GM18517 (cell line): ENCODE measurements around the gene MSI2.
A peak's percentile ranks its signal among the peaks of the same experiment; 100 is the strongest.

Experiments used
- ATAC-seq: cut with Tn5 transposase; IDR thresholded peaks from one replicate; pipeline ENCODE4 v1.9.1; 2021; ENCODE audit warnings: mild to moderate bottlenecking, moderate library complexity; ENCODE audit not compliant: unreplicated experiment

Gene MSI2

DNA sequence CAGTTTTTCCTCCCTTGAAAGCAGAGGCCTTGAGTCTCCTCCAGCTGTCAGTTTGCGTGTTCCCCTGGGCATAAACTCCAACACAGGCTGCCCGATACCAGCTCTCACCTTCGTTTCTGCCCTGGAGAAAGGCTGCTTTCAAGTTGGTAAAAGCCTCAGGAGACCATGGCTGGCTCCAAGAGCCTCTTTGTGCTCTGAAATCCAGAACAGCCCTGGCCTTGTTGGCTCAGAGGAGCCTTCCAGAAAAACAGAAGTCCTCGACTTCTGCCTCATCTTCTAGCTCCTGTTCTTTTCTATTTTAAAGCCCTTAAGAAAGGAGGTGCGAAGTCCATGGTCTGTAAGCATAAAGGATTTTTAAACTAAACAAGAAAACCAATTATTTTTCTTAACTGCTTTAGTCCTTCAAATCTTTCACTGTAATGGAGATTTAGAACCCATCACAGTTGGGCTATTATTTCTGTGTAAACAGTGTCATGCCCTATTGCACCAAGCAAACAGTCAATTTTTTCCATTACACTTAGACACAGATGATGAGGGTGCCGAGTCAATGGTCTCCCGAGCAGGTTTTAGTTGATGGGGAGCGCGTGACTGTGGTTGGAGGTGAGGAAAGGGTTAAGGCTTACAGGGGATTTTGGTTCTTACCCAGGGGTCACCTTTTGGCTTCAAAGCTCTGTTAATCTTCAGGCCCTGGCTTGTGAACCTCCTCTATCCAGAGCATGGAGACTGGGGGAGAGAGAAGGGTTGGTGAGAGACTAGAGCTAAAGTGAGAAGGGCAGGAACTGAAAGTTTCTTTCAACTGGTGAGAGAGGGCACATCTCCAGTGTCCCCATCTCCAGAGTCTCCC is 212.8 kb downstream of the MSI2 start:
- peak; percentile 63 for ATAC-seq

DNA sequence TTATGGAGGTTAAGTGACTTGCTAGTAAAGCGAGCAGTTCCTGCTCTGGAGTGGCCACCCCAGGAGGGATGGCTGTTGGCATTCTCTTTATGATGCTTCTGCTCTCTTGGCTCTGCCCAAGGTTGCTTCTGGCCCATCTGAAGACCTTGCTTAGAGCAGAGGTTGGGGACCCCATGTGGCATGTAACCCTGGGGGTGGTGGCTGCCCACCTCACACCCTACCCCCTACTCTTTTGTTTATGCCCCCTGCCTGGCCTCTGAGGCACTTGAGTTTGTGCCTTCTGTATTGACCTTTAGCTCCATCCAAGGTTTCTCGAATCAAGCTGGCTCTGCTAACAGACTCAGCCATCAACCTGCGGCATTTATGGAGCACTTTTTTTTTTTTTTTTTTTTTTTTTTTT is 214.6 kb downstream of the MSI2 start:
- ATAC-seq, result no peak

GRCh38 chr17:57471868-57472368 is 215.6 kb downstream of the MSI2 start:
- no peak for ATAC-seq

- no peak for ATAC-seq
Measured at GRCh38 chr17:57475796-57476195, 219.5 kb downstream of the MSI2 start.

DNA sequence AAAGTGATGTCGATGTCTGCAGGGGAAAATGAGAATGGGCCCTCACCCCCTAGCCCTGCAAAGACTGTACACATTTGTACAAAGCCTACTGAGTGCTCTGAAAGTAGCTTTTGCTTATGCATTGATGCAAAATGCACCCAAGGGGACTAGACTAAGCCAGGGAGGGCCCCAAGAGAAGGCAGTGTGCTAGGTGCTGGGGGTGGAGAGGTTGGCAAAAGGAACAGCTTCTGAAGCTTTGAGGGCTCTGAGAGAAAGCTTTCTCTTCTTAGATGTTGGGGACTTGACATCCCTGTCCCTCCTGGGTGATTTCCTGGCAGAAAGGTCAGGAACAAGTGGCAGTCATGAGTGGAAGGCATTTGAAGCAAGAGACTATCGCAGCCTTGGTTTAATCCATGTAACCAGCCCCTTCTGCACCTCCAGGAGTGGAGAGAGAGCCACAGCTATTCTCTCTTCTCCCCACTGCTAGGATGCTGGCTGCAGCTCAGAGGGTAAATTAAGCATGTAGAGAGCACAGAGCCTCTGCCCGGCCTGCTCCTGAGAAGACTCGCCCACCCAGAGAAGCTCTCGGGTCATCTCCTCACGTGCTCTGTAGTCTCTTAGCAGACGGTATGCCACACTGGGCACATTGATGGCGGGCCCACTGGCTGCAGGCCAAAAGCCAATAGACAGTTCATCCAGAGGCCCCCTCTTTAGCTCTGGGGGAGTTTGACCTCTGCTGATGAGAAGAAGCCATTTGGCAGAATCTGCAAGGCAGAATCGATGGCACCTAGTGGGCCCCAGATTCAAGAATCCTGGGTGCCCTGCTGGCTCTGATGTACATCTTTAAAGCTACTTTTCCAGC is 221.4 kb downstream of the MSI2 start:
- no peak for ATAC-seq

- ATAC-seq, result no peak
Measured at GRCh38 chr17:57478478-57479250, 222.3 kb downstream of the MSI2 start.

GRCh38 chr17:57480438-57481196 is 224.3 kb downstream of the MSI2 start:
- ATAC-seq, result no peak

DNA sequence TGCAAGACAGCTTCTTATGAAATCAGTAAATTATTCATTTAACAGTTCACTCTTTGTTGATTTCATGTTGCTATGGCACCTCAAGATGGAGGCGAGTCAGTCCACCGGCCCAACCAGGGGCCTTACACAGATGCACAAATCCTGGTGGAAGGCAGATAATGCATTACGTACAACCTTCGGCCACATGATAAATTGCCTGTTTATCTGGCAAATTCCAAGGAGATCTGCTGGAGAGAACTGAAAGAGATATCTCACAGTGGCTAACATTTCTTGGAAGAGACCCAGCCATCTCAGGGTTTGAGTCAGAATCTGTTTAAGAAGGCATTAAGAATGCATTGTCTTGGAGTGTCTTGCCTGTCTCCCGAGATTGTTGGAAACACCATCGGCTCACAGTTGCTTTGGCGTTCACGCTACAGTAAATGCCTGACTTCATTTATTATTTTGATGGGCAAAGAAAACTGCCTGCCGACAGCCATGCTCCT is 225.6 kb downstream of the MSI2 start:
- no peak for ATAC-seq

DNA sequence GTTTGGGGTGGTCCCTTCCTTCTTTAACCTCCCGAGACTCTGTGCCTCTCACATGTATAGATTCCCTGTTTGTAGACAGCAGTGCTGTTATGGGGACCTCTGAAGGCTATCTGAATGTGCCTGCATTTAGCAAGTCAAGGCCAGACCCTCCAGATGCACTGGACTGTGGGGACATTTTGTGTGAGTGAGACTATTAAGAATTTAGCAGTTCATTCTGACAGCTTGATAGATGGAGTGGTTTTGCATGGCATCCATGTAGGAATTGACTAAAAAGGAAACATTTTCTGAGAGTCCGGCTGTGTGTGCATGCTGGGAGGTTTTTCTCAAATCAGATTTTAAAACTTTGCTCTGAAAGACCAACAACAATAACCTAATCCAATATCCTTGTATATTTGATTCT is 226.3 kb downstream of the MSI2 start:
- ATAC-seq, result no peak

- ATAC-seq, result no peak
Measured at GRCh38 chr17:57484081-57484666, 227.9 kb downstream of the MSI2 start.

DNA sequence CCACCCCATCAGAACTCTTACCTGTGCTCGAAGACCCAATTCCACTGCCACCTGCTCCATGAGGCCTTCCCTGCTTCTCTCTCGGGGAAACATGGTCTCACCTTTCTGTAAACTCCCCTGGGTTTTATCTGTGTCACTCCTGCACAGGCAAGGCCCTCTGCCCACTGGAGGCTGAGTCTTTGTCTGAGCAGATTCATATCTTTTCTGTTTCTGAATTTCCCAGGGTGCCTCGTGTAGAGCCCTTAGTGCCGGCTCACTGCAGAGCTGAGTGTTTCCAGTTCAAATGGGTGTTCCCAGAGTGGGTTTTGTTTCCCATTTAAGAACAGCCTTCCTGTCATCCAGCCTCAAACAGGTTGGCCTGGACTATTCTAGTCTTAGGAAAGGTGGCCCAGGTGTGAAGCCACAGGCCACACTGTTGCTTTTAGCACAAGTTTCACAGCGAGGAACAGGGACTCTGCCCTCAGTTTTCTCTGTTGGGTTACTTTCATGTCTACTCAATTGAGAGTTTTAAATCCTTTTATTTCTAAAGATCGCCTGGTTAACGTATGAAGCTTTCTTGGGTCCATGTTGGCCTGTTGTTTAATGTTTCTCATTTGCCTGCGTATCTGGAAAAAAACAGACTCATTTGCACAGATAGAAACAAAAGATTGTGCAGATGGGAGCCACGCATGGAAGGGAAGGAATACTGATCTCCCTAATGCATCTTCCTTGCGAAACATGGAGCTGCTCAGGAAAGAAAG is 228.7 kb downstream of the MSI2 start:
- ATAC-seq, result no peak

DNA sequence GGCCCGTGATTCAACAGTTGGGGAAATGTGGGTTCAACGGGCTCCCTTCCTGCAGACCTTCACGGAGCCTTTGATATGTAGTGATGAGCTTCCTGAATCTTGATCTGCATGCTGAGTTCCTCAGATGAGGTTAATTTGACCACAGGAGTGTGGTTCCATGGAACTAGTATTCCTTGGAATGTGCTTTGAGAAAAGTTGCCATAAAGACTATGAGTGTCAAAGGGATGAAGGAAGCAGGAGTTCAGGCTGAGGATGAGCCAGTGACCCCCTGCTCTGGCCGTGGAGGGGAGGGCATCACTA is 229.2 kb downstream of the MSI2 start:
- ATAC-seq, result no peak

- no peak for ATAC-seq
Measured at GRCh38 chr17:57485916-57486881, 229.9 kb downstream of the MSI2 start.

- no peak for ATAC-seq
Measured at GRCh38 chr17:57486882-57487301, 230.6 kb downstream of the MSI2 start.

DNA sequence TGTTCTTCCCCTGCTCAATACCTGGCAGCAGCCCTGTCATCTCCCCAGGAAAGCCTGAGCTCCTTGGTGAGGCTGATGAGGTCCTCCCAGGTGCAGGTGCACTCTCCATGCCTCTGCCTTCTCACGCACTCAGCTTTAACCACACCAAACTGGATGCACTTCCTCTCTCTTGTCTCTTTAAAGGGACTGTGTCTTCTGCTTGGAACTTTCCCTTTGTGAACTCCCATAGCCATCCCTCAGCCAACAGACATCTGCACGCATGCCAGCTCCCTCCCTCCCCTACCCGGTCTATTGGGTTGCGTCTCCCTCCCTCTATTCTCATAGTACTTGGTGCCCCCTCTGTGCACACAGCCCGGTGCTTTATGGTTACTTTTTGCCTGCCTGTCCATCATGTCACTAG is 231.2 kb downstream of the MSI2 start:
- no peak for ATAC-seq

DNA sequence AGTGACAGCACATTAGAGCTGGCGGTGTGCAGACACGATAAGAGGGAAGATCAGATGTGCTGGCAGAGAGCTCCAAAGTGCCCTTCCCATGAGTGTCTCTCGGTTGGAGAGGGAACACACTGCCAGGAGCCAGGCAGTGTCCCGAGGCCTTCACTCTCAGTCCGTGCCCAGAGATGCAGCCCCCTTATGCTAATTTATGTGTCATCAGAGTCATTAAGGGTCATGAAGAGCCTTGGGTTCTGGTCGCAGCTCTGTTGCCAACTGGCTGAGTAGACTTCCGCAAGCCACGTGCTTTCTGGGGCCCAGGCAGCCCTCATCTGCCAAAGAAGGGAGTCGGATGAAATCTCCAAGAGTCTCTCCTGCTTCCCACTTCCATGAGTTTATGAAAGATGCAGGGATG is 232.5 kb downstream of the MSI2 start:
- no peak for ATAC-seq

DNA sequence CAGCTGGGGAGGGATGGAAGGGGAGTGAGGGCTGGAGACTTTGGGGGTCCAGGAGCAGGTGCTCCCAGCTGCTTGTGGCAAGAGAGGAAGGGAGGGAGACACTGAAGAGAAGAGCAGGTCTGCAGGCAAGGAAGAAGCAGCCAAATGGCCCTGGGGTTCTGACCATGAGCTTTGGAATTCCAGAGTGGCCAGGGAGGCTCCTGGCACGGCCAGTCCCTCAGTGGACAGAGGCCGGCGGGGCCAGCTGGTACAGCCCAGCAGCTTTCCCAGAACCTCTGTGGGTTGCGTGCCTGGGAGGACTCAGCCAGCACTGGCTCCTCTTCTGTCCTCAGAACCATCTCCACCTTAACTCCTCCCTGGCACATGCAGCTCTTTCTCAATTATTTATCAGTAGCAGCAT is 233.0 kb downstream of the MSI2 start:
- ATAC-seq, result no peak
